Astrocyte of the cerebellum (primary cell): ENCODE data around the gene PROK2.

Source experiments
- DNase-seq: peaks from one replicate; pipeline ENCODE4 v3.0.0-alpha.2; 2011; ENCODE audit warnings: low read depth
- H3K4me3 ChIP-seq: 2 replicates; pipeline ENCODE4 v1.5.1; 2011; ENCODE audit warnings: mild to moderate bottlenecking, low read depth, low read length, moderate library complexity
- CTCF ChIP-seq: IDR thresholded peaks from 2 replicates; pipeline ENCODE4 v1.5.1; 2012; ENCODE audit warnings: low read length, low read depth, moderate library complexity, mild to moderate bottlenecking; ENCODE audit errors: missing control alignments
- in situ Hi-C: cut with HindIII; loops from 2 replicates; pipeline ENCODE4 v1.10.0; 2017; ENCODE audit warnings: low sequenced_read_pairs

Gene PROK2

GRCh38 chr3:71815340-71816067 lies 30.6 kb upstream of the PROK2 start:
- in situ Hi-C loops: no loop called here
- no peak overlapping the region for H3K4me3 ChIP-seq
- no peak for TF ChIP-seq CTCF
- no peak for DNase-seq

GRCh38 chr3:71813704-71814103 lies 28.8 kb upstream of the PROK2 start:
- in situ Hi-C loops: no loop called here
- TF ChIP-seq CTCF: no peak
- DNase-seq: no peak
- no peak overlapping the region for H3K4me3 ChIP-seq

GRCh38 chr3:71813073-71813472 lies 28.1 kb upstream of the PROK2 start:
- no peak for TF ChIP-seq CTCF
- H3K4me3 ChIP-seq: no peak overlapping the region
- DNase-seq: no peak
- in situ Hi-C loops: no loop called here

- DNase-seq: no peak
- no peak overlapping the region for H3K4me3 ChIP-seq
- in situ Hi-C loops: no loop called here
- TF ChIP-seq CTCF: no peak
Observed at GRCh38 chr3:71810056-71810455, 25.1 kb upstream of the PROK2 start.

- no peak for TF ChIP-seq CTCF
- in situ Hi-C loops: no loop called here
- DNase-seq: no peak
- H3K4me3 ChIP-seq: no peak overlapping the region
Observed at GRCh38 chr3:71809321-71810026, 24.5 kb upstream of the PROK2 start.

GRCh38 chr3:71806736-71807135 lies 21.8 kb upstream of the PROK2 start:
- no peak for DNase-seq
- in situ Hi-C loops: no loop called here
- no peak for TF ChIP-seq CTCF
- no peak overlapping the region for H3K4me3 ChIP-seq
